LoVo (cell line): ENCODE measurements around the gene FOXK1.
A peak's percentile ranks its signal among the peaks of the same experiment; 100 is the strongest.
"Not testable (repeated sequence)": the region's sequence is repeated elsewhere in the genome, so short reads cannot be mapped to it uniquely, and the experiment has no call there.

Experiments
- DNase-seq: peaks from one replicate; pipeline ENCODE4 v3.0.0-alpha.2; 2016; ENCODE audit warnings: low spot score

FOXK1 gene

GRCh38 chr7:4681886-4682620 lies at the start of gene FOXK1:
Gene FOXK1 (plus strand): TSS chr7:4682295. CDS start chr7:4682309, 14 bp downstream.
- peak; percentile 90 for DNase-seq

GRCh38 chr7:4633012-4633411 lies 49.1 kb upstream of the FOXK1 start:
- peak; percentile 49 for DNase-seq

DNA sequence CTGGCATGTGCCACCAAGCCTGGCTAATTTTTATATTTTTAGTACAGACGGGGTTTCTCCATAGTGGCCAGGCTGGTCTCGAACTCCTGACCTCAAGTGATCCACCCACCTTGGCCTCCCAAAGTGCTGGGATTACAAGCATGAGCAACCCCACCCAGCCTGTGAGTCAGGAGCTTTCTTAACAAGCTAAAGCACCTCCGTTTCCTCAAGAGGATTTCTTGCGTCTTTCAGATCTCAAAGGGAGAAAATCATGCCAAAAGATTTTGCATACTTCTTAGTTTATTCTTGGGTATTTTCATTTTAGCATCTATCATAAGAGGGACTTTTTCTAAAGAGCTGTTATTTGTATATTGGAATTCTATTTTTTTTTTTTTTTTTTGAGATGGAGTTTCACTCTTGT lies 47.9 kb upstream of the FOXK1 start:
- DNase-seq = no peak

DNA sequence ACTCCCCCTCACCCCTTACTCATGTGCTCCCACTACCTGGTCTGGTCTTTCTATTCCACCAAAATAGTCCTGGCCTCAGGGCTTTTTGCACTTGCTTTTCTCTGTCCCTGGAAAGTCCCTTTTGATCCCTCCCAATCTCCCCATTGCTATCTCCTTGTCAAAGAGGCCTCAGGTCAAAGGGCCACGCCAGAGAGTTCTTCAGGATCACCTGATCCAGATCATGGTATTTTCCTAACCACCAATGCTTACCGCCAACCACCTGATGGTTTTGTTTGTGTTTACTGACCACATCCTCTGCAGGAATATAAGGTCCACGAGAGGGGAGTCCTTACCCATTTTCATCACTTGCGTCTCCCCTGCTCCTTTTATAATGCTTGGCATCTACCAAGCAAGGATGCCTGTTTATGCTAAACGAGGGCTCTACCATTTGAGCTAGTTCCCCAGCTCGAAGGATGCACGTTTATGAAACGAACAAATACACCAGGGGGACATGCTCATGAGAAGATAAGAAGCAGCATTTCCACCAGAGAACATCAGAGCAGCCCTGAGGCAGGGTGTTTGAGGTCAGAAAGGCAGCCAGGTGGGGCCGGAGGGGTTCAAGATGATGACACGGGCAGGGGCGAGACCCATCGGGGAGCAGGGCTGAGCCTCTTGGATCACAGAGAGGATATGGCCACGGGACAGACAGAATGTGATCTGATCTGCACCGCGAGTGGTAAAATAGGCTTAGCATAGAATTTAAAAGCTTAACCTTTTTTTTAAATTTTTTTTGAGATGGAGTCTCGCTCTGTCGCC lies 43.1 kb upstream of the FOXK1 start:
- no peak for DNase-seq

GRCh38 chr7:4641091-4641666 lies 40.9 kb upstream of the FOXK1 start:
- DNase-seq = no peak

- DNase-seq = peak; percentile 99
Measured at GRCh38 chr7:4641667-4642467, 40.2 kb upstream of the FOXK1 start.

GRCh38 chr7:4642468-4643203 lies 39.5 kb upstream of the FOXK1 start:
- peak; percentile 23 for DNase-seq

DNA sequence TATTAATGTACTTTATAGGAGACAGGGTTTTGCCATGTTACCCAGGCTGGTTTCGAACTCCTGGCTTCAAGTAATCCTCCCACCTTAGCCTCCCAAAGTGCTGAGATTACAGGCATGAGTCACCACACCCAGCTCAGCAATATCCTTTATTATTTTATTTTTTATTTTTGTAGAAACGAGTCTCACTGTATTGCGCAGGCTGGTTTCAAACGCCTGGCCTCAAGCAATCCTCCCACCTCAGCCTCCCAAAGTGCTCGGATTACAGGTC lies 39.0 kb upstream of the FOXK1 start:
- not testable (repeated sequence) for DNase-seq

- no peak for DNase-seq
Measured at GRCh38 chr7:4645246-4645645, 36.8 kb upstream of the FOXK1 start.

- DNase-seq = no peak
Measured at GRCh38 chr7:4648111-4648510, 34.0 kb upstream of the FOXK1 start.

- no peak for DNase-seq
Measured at GRCh38 chr7:4650433-4651047, 31.6 kb upstream of the FOXK1 start.

- no peak for DNase-seq
Measured at GRCh38 chr7:4653771-4654170, 28.3 kb upstream of the FOXK1 start.

DNA sequence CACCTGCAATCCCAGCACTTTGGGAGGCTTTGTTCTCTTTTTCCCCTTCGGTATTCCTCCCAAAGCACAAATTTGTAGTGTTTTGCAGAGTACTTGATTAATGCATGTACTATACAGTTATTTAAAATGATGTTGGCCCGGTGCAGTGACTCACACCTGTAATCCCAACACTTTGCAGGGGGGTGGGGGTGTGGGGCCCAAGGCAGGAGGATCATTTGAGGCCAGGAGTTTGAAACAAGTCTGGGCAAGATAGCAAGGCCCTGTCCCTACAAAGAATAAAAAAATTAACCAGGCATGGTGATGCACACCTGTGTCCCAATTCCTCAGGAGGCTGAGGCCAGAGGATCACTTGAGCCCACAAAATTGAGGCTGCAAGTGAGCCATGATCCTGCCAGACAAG lies 26.8 kb upstream of the FOXK1 start:
- no peak for DNase-seq

DNA sequence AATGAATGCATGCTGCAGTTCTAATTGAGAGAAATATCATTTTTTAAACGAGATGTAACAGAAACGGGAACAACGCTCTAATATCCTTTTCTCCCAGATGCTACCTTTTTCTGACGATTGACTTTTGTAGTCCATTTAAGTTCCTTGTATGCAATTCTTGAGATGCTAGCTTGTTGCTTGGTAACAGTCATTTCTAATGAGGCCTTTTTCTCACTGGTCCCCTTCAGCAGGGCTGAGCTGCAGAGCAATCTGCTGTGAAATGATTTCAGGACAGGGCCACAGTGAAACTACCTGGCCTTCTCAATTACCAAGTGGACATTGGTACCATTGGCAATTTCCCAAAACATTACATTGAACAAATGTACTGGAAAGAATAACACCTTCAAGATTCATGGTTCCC lies 26.2 kb upstream of the FOXK1 start:
- no peak for DNase-seq

- DNase-seq = no peak
Measured at GRCh38 chr7:4657640-4658417, 24.3 kb upstream of the FOXK1 start.

DNA sequence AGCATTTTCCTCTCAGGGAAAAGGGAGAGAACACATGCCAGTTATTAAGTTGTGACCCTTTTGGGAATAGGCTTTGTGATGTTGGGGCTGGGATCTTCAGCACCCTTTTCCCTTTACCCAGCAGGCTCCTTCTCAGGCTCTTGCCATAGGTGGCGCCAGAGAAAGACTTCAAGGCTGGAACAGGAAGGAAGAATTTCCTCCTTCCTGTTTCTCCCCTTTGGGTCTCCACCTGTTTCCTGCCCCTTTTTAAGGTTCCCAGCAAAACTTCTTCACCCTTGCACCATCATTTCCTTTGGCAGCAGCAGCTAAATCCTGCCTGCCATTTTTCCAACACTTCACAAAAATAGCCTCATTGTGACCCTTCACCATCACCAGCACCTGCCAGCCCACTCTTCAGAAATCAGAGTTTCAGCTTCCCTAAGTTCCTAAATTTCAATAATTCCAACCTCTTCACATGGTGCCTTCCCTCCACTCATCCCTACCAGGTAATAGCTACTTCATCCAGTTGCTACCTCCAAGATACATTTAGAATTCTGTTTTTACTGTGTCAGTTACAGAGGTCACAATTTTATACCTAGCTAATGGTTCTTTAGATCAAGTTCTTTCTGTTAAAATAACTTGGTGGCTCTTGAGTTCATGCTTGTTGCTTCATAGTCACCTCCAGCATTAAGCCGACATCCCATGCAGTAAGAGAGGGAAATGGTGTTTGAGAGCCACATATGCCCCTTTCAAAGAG lies 22.4 kb upstream of the FOXK1 start:
- DNase-seq = no peak

DNA sequence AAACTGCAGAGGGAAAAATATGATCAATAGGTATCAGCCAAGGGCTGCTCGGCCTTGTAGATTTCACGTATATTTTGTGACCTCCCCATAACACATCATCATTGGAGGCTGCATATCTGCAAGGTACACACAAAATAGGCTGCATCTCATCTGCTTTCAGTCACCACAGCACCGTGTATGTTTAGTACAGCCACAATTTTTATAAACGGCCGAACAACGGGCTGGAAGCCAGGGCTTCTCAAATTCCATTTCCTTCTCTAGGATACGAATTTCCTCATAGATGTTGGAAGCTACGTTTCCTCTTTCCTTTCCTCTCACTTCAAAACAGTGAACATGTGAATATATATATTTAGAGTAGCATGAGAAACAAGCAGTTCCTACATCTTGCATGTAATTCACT lies 20.2 kb upstream of the FOXK1 start:
- DNase-seq = no peak

- no peak for DNase-seq
Measured at GRCh38 chr7:4663239-4664018, 18.7 kb upstream of the FOXK1 start.

- no peak for DNase-seq
Measured at GRCh38 chr7:4665661-4666060, 16.4 kb upstream of the FOXK1 start.
